K562 (cell line): ENCODE measurements around the gene ABHD16B. TPM values are rescaled to one million over a fixed set of nuclear protein-coding genes. Genes with fewer than 3 reads are reported as not detected.
A peak's percentile ranks its signal among the peaks of the same experiment; 100 is the strongest.

ENCODE experiments used
- BMI1 ChIP-seq: fragments of 150-350 bp; IDR thresholded peaks from 2 replicates; pipeline ENCODE4 v1.6.1; 2014; ENCODE audit warnings: low read length
- FOXM1 ChIP-seq, 2 experiments: fragments of 450-650 bp in 1 of 2; sonication (generic) in 1 of 2; formaldehyde crosslinking in 1 of 2; IDR thresholded peaks; 2 replicates each; pipeline versions ENCODE4 v1.6.1 to v1.9.0; 2017 to 2022; ENCODE audit warnings: low read depth in 2 of 2, mild to moderate bottlenecking in 2 of 2, missing genetic modification reagents in 1 of 2, moderate library complexity in 1 of 2
- HNRNPL ChIP-seq: fragments of 200-400 bp; formaldehyde crosslinking; IDR thresholded peaks from 2 replicates; pipeline ENCODE4 v1.6.1; 2017; ENCODE audit warnings: low read depth, mild to moderate bottlenecking, low read length
- HNRNPUL1 ChIP-seq: fragments of 200-400 bp; formaldehyde crosslinking; IDR thresholded peaks from 2 replicates; pipeline ENCODE4 v1.6.1; 2017; ENCODE audit warnings: low read length
- ZNF165 ChIP-seq: fragments of 250-450 bp; sonication (Bioruptor Pico); IDR thresholded peaks from 2 replicates; pipeline ENCODE4 v1.4.0; 2020; ENCODE audit warnings: borderline replicate concordance
- polyA plus RNA-seq, 8 experiments: library from polyadenylated mRNA; depleted of rRNA in 4 of 8; stranded (reverse) in 5 of 8; unstranded in 3 of 8; fragments of >200 nt; fragmentation: Nextera tagmentation in 2 of 8; fragmentation: Illumina TruSeq in 1 of 8; extraction: Ambion mirVana in 2 of 8; extraction: Trizol in 1 of 8; gene quantifications; 2 replicates each; pipeline versions ENCODE4 v1.2.1 to v1.2.3, GENCODE V29; 2011 to 2014; ENCODE audit warnings: inconsistent platforms in 1 of 8, missing spikeins in 1 of 8
- total RNA-seq, 7 experiments: library from RNA; depleted of rRNA in 6 of 7; stranded (reverse); fragments of >200 nt in 6 of 7; fragmentation: Illumina TruSeq in 2 of 7; extraction: Trizol in 2 of 7; gene quantifications; 2 replicates each; pipeline versions ENCODE4 v1.2.1 to v1.2.3, GENCODE V29; 2011 to 2021; ENCODE audit warnings: low replicate concordance in 1 of 7
- TF ChIP-seq, protein P1 (sequence below), 2 experiments: fragments of 450-650 bp in 1 of 2; sonication (generic) in 1 of 2; formaldehyde crosslinking in 1 of 2; IDR thresholded peaks; 2 replicates each; pipeline versions ENCODE4 v1.7.1 to v1.9.0; 2016 to 2022; ENCODE audit warnings: inconsistent platforms in 1 of 2, mild to moderate bottlenecking in 1 of 2, missing genetic modification reagents in 1 of 2
- TF ChIP-seq, protein P2 (sequence below): sonication (generic); IDR thresholded peaks from 2 replicates; pipeline ENCODE4 v1.6.1; 2016
- TF ChIP-seq, protein P3 (sequence below): fragments of 250-450 bp; sonication (Bioruptor Pico); IDR thresholded peaks from 2 replicates; pipeline ENCODE4 v1.5.0; 2020; ENCODE audit warnings: mild to moderate bottlenecking, borderline replicate concordance

ABHD16B gene
- total and polyA plus RNA-seq, 9 of the 15 experiments (the other 6 are each of a cell fraction or from before 2014, with no cell fraction given): not detected

DNA sequence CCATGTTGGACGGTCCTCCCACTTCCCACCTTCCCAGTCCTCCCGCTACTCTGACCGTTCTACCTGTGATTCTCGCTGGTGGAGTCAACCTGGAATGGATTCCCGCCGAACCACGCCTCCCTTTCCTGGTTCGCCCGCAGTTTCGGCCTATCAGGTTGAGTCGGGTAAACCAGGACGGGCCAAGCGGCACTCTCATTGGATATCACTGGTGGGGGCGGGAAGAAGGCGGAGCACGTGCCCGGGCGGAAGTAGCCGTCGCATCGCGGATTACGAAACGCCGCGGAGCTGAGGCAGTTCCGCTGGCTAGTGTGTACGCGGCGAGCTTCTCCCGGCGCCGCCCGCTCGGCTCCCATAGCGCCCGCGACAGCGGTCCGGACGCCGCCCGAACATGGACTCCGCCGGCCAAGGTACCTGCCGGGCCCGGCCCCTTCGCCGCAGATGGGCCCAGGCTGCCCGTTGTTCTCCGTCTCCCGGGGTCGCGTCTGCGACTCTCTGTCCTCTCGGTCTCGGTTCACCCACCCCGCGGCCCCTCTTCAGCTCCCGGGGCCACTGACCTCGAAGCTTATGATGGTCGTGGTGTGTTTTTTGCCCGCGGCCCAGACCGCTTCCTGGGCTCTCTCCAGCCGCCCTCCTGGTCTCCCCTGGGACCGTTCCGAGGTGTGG lies 3.8 kb downstream of the ABHD16B start, which contains the start of gene TPD52L2 (continued):
- TF ChIP-seq, protein P1, sequence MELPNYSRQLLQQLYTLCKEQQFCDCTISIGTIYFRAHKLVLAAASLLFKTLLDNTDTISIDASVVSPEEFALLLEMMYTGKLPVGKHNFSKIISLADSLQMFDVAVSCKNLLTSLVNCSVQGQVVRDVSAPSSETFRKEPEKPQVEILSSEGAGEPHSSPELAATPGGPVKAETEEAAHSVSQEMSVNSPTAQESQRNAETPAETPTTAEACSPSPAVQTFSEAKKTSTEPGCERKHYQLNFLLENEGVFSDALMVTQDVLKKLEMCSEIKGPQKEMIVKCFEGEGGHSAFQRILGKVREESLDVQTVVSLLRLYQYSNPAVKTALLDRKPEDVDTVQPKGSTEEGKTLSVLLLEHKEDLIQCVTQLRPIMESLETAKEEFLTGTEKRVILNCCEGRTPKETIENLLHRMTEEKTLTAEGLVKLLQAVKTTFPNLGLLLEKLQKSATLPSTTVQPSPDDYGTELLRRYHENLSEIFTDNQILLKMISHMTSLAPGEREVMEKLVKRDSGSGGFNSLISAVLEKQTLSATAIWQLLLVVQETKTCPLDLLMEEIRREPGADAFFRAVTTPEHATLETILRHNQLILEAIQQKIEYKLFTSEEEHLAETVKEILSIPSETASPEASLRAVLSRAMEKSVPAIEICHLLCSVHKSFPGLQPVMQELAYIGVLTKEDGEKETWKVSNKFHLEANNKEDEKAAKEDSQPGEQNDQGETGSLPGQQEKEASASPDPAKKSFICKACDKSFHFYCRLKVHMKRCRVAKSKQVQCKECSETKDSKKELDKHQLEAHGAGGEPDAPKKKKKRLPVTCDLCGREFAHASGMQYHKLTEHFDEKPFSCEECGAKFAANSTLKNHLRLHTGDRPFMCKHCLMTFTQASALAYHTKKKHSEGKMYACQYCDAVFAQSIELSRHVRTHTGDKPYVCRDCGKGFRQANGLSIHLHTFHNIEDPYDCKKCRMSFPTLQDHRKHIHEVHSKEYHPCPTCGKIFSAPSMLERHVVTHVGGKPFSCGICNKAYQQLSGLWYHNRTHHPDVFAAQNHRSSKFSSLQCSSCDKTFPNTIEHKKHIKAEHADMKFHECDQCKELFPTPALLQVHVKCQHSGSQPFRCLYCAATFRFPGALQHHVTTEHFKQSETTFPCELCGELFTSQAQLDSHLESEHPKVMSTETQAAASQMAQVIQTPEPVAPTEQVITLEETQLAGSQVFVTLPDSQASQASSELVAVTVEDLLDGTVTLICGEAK (IDR thresholded peaks at IDR 0.05): peak; percentile 98
- TF ChIP-seq, protein P1 (CRISPR knock-in tag; IDR thresholded peaks at IDR 0.05): no peak
- TF ChIP-seq, protein P2, sequence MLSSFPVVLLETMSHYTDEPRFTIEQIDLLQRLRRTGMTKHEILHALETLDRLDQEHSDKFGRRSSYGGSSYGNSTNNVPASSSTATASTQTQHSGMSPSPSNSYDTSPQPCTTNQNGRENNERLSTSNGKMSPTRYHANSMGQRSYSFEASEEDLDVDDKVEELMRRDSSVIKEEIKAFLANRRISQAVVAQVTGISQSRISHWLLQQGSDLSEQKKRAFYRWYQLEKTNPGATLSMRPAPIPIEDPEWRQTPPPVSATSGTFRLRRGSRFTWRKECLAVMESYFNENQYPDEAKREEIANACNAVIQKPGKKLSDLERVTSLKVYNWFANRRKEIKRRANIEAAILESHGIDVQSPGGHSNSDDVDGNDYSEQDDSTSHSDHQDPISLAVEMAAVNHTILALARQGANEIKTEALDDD: no peak
- TF ChIP-seq, protein P3, sequence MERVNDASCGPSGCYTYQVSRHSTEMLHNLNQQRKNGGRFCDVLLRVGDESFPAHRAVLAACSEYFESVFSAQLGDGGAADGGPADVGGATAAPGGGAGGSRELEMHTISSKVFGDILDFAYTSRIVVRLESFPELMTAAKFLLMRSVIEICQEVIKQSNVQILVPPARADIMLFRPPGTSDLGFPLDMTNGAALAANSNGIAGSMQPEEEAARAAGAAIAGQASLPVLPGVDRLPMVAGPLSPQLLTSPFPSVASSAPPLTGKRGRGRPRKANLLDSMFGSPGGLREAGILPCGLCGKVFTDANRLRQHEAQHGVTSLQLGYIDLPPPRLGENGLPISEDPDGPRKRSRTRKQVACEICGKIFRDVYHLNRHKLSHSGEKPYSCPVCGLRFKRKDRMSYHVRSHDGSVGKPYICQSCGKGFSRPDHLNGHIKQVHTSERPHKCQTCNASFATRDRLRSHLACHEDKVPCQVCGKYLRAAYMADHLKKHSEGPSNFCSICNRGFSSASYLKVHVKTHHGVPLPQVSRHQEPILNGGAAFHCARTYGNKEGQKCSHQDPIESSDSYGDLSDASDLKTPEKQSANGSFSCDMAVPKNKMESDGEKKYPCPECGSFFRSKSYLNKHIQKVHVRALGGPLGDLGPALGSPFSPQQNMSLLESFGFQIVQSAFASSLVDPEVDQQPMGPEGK (CRISPR knock-in tag): no peak
- TF ChIP-seq HNRNPUL1: no peak
- no peak for TF ChIP-seq HNRNPL
- TF ChIP-seq ZNF165: no peak
- TF ChIP-seq BMI1: no peak
- no peak for TF ChIP-seq FOXM1 (IDR thresholded peaks at IDR 0.05; ENCODE audit: low read depth)
- no peak; the same call in 1 of the 2 replicates for TF ChIP-seq FOXM1 (CRISPR knock-in tag; IDR thresholded peaks at IDR 0.05; ENCODE audit: low read depth)
